Brain microvascular endothelial cell (primary cell): ENCODE measurements around the gene RNF157.

ENCODE experiments used
- DNase-seq: peaks from one replicate; pipeline ENCODE4 v3.0.0-alpha.2; 2020
- H3K27ac ChIP-seq: fragments of 250-450 bp; sonication (Bioruptor Pico); 2 replicates; pipeline ENCODE4 v1.5.1; 2020; ENCODE audit warnings: mild to moderate bottlenecking, moderate library complexity
- H3K27me3 ChIP-seq: fragments of 250-450 bp; sonication (Bioruptor Pico); replicated peaks from 2 replicates; pipeline ENCODE4 v1.5.1; 2020; ENCODE audit warnings: mild to moderate bottlenecking
- H3K36me3 ChIP-seq: fragments of 250-450 bp; sonication (Bioruptor Pico); replicated peaks from 2 replicates; pipeline ENCODE4 v1.5.1; 2020; ENCODE audit warnings: mild to moderate bottlenecking
- H3K4me3 ChIP-seq: 2 replicates; pipeline ENCODE4 v1.5.1; 2011; ENCODE audit warnings: low read depth, mild to moderate bottlenecking, control low read depth, low read length, moderate library complexity
- in situ Hi-C: cut with HindIII; loops from 2 replicates; pipeline ENCODE4 v1.10.0; 2017; ENCODE audit warnings: low sequenced_read_pairs, low pct_ligation_motif_present
- TF ChIP-seq, protein P1 (sequence below): IDR thresholded peaks from 2 replicates; pipeline ENCODE4 v1.5.1; 2011; ENCODE audit warnings: low read depth, mild to moderate bottlenecking, moderate library complexity, low read length, control low read depth, inconsistent platforms; ENCODE audit errors: missing control alignments

The RNF157 gene

DNA sequence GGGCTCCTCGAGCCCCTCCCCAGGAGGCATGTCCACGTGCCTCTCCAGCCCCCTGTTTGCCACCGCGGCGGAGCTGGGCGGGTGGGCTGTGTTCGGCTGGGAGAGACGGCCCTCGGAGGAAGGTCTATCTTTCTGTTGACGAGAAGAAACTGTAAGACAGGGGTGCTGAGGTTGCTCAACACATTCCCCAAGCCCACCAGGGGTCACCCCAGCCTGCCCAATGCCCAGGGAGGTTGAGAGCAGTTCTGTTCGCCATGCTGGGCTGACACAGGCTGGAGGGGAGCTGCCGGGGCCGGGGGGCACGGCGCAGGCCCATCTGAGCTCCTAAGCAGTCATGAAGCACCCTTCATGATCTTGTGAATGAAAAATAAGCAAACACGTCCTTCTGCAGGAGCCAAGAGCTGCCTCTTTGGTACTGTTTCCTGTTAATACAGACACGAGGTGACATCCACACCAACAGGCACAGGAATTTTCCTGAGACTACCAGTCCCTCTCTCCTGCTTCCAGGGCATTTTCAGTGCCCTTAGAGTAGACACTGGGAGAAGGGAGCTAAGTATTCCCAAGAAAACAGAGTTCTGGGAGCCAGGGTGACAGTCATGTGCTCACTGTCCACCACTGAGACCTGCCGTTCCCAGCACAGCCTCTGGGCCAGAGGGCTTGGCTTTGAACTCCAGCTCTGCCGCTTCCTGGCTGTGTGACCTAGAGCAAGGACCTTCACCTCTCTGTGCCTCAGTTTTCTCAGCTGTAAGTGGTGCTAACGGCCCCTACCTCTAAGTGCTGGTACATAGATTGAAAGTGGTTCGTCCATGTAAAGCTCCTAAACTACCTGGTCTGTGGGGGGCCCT, 34.0 kb upstream of the RNF157 start:
- Histone ChIP-seq H3K36me3 (no peaks in the 10 kb centered on the region), H3K27ac (no peak overlapping the region), H3K27me3 (no peaks in the 10 kb centered on the region), H3K4me3 (no peak overlapping the region)
- in situ Hi-C loops = loop anchor here (25.0 kb wide), 1 partner anchor 112 kb away; no protein-coding TSS in a partner anchor
- no peak for DNase-seq
- TF ChIP-seq, protein P1, sequence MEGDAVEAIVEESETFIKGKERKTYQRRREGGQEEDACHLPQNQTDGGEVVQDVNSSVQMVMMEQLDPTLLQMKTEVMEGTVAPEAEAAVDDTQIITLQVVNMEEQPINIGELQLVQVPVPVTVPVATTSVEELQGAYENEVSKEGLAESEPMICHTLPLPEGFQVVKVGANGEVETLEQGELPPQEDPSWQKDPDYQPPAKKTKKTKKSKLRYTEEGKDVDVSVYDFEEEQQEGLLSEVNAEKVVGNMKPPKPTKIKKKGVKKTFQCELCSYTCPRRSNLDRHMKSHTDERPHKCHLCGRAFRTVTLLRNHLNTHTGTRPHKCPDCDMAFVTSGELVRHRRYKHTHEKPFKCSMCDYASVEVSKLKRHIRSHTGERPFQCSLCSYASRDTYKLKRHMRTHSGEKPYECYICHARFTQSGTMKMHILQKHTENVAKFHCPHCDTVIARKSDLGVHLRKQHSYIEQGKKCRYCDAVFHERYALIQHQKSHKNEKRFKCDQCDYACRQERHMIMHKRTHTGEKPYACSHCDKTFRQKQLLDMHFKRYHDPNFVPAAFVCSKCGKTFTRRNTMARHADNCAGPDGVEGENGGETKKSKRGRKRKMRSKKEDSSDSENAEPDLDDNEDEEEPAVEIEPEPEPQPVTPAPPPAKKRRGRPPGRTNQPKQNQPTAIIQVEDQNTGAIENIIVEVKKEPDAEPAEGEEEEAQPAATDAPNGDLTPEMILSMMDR = no peak

DNA sequence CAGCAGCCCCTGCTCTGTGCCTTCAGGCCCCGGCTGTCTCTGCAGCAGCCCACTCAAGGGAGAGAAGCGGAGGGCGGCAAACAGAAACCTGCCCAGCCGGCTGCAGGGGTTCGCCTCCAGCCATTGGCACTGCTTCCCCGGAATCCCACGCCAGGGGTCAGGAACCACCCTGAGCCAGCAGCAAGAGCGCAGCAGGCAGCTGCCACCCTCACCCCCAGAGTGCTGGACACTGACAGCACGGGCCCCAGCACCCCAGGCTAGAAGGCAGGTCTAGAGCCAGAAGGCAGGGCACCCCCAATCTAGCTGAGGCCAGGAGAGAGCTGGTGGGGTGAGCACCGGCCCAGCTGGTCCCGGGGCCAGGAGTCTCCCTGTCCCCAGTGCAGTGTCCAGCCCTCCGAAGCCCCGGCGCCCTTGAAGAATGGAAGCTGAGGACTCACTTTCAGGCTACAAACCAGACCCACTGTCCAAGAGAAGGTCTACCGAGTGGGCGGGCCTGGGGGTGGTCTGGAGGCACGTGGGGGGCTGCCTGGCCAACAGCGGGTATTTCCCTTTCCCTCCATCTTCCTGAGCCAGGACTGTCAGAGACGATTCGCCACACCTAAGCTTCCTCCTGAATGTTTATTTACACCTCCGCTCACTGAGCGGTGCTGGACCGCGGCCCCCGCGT, 33.3 kb upstream of the RNF157 start:
- no peak overlapping the region for H3K4me3 ChIP-seq
- no peak for DNase-seq
- H3K36me3 ChIP-seq = no peaks in the 10 kb centered on the region
- H3K27ac ChIP-seq = no peak overlapping the region
- no peaks in the 10 kb centered on the region for H3K27me3 ChIP-seq
- in situ Hi-C loops = loop anchor here (25.0 kb wide), 1 partner anchor 111 kb away; no protein-coding TSS in a partner anchor
- TF ChIP-seq, protein P1 = no peak

DNA sequence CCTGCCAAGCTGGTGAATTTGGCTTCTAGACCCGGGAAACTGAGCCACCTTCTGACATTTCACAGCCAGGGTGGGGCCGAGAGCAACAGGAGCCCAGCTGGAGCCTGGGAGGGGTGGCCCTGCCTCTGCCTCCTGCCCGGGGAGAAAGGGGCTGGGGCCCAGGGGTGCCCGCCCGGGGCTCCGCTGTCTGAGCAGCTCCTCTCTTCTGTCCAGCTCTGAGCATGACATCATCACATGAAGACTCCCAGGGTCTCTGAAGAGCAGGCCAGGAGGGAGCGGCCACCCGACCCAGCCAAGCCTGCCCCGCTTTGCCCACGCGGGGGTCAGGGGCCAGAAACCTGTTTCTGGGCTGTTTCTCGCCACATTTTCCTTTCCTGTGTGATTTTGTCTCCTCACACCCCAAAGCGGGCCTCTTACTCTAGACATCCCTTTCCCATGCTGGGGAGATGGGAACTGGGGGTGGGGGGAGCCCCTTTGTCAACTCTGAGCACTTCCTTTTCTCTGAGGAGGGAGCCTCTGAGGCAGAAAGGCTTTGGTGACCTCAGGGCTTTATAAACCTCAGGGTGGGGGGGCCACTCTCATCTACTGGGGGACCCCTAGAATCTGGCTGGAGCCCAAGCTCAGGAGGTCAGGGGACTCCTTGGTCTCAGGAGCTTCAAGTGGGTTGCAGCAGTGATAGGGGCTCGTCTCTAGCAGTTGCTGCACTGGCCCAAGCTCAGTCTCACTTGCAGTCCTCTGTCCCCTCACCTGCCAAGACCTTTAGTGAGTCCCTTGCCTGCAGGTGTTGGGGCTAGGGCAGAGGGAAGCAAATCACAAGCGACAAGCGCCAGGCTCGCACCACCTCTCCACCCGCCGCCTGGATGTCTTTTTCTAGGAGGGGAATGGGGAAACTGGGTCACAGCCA, 32.5 kb upstream of the RNF157 start:
- Histone ChIP-seq H3K36me3 (peaks cover 1% of the 10 kb centered on the region), H3K27ac (no peak overlapping the region), H3K27me3 (no peaks in the 10 kb centered on the region), H3K4me3 (no peak overlapping the region)
- in situ Hi-C loops = loop anchor here (25.0 kb wide), 1 partner anchor 110 kb away; no protein-coding TSS in a partner anchor
- TF ChIP-seq, protein P1 = no peak
- no peak for DNase-seq

DNA sequence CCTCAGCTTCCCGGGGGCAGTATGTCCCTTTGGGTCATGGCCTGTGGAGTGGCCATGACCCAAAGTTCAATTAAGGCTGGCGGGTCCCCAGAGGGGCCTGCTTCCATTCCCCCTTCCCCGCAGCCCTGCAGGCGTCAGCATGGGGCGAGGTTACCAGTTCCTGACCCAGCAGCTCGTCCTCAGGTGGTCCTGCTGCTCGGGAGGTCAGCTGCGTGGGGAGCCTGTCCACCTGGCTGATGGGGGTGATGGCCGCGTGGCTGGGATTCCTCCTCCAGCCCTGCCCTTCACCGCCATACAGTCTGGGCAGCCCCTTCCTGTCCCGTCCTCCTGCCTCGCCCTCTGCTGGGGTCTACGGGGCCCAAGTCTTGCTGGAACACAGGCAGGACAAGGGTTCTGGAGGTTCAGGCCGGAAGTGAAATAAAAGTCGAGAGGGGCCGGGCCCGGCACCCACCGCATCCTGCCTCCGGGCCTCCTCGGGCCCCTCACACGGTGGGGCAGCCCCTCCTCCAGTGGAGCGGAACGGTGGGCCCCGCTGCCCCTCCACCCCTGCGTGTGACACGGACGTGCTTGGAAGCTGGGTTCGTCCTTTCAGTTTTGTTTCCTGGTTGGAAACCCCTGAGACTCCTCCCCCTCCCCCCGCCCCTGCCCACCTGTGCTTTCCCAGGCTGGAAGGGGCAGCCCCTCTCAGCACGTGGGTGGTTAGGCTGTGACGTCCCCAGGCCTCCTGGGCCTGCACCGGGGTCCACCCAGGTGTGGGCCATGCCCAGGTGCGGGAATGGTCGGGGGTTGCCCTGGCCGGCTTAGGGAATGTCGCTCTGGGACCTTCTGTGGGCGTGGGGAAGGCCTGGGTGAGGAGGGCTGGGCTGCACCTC, 31.6 kb upstream of the RNF157 start:
- in situ Hi-C loops = loop anchor here (25.0 kb wide), 1 partner anchor 110 kb away; no protein-coding TSS in a partner anchor
- H3K27ac ChIP-seq = no peak overlapping the region

More for the DNA sequence above, 31.6 kb upstream of the RNF157 start:
- TF ChIP-seq, protein P1 = peak; percentile 13
- Histone ChIP-seq H3K27me3 (no peaks in the 10 kb centered on the region), H3K36me3 (peaks cover 2% of the 10 kb centered on the region), H3K4me3 (no peak overlapping the region)
- DNase-seq = no peak
